ENCODE measurements around the gene URAD. TPM values are rescaled to one million over a fixed set of nuclear protein-coding genes. Genes with fewer than 3 reads are reported as not detected.

The URAD gene
- total RNA-seq, 4 donors from 2014 or later = not detected

DNA sequence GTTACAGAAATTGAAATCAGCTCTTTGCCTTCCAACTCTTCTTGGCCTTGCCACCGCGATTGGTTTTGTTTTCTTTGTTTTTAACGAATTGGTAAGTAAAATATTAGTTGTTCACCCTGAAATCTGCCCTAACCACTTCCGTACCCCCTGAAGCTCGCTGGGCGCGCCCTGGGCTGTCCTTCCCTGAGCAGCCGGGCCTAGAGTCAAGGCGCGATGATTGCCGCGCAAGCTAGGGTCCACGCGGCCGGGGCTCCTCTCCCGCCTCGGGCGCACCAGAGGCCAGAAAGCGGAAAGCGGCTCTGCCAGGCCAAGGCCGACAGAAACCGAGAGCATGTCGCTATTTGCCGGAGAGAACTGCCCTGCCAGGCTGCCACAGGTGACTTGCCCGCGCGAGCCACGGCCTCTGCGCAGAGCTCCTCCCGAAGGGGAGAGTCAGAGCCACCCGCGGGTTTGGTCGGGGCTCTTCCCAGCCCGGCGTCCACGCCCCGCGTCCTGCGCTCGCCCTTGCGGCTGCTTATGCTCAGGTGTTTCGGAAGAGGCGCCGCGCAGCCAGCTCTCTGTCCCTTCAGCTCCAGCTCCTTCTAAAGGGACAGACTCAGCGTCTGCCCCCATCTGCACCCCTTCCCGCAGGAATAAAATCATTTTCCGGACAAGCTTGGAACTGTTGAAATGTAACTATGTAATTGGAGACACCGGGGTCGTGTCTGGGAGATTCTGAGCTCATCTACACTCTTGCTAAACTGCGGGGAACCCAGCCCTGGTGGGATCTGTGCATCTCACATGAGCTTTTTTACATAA is 12.7 kb downstream of the URAD start:
- DNase-seq (ENCODE audit: extremely low spot score) = no peak
- peaks cover 9 to 42% (median 39%) of the 10 kb centered on the region in 4 donors for H3K4me1 ChIP-seq
- no peak overlapping the region for H3K4me3 ChIP-seq
- WGBS = 3% methylated on average over 33 of the region's 51 CpGs
- intact Hi-C loops (cut with DNase I) = no loop called here
- no peaks in the 10 kb centered on the region for H3K9me3 ChIP-seq
- TF ChIP-seq POLR2A (IDR thresholded peaks at IDR 0.05; ENCODE audit: low read depth) (no peak), POLR2AphosphoS5 (IDR thresholded peaks at IDR 0.05) (no peak), EP300 (IDR thresholded peaks at IDR 0.05) (no peak)
- TF ChIP-seq, protein P1, sequence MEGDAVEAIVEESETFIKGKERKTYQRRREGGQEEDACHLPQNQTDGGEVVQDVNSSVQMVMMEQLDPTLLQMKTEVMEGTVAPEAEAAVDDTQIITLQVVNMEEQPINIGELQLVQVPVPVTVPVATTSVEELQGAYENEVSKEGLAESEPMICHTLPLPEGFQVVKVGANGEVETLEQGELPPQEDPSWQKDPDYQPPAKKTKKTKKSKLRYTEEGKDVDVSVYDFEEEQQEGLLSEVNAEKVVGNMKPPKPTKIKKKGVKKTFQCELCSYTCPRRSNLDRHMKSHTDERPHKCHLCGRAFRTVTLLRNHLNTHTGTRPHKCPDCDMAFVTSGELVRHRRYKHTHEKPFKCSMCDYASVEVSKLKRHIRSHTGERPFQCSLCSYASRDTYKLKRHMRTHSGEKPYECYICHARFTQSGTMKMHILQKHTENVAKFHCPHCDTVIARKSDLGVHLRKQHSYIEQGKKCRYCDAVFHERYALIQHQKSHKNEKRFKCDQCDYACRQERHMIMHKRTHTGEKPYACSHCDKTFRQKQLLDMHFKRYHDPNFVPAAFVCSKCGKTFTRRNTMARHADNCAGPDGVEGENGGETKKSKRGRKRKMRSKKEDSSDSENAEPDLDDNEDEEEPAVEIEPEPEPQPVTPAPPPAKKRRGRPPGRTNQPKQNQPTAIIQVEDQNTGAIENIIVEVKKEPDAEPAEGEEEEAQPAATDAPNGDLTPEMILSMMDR (IDR thresholded peaks at IDR 0.05) = no peak
- H3K27ac ChIP-seq (replicated peaks in 1 of 4) = no peak overlapping the region
- peaks cover 0 to 100% (median 62%) of the 10 kb centered on the region in 4 donors for H3K27me3 ChIP-seq
- H3K36me3 ChIP-seq = no peaks in the 10 kb centered on the region

DNA sequence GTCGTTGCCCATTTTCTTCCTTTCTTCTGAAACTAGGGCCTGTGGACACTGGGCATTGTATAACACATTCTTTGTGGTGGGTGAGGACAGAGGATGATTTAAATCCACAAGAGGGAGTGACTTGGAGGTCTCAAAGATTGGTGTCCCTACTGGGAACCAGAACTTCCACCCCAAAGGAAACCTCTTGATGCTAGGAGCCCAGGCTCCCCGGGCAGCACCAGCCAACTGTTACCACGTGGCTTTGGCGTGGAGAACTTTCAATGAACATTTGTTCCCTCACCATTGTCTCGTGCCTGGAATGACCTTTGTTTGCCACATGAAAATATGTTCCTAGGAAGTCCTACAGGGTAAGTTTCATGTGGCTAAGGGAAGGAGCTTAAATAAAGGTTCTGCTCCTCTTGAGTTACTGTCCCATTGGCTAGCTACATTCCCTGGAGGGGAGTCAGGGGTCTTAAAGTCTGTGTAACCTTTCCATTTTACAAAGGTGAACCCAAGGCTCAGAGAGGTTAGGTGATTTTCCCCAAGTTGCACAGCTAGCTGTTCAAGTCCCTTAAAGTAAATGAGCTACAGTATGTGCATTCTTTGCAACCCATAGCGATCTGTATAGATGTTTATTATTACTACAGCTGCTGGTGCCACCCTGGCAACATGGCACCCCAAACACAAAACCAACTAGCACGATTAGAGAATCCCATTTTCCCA is 14.4 kb downstream of the URAD start:
- peaks cover 6 to 35% (median 28%) of the 10 kb centered on the region in 4 donors for H3K4me1 ChIP-seq
- intact Hi-C loops (cut with DNase I) = no loop called here
- no peaks in the 10 kb centered on the region for H3K9me3 ChIP-seq
- 15% methylated on average over 7 of the region's 7 CpGs for WGBS
- H3K27me3 ChIP-seq = peaks cover 0 to 100% (median 60%) of the 10 kb centered on the region in 4 donors
- H3K4me3 ChIP-seq = no peak overlapping the region
- H3K27ac ChIP-seq (replicated peaks in 1 of 4) = no peak overlapping the region
- H3K36me3 ChIP-seq = no peaks in the 10 kb centered on the region
- TF ChIP-seq POLR2A (IDR thresholded peaks at IDR 0.05; ENCODE audit: low read depth) (no peak), EP300 (IDR thresholded peaks at IDR 0.05) (no peak), POLR2AphosphoS5 (IDR thresholded peaks at IDR 0.05) (no peak)
- TF ChIP-seq, protein P1 (IDR thresholded peaks at IDR 0.05) = no peak
- DNase-seq (ENCODE audit: extremely low spot score) = peak; percentile 53

DNA sequence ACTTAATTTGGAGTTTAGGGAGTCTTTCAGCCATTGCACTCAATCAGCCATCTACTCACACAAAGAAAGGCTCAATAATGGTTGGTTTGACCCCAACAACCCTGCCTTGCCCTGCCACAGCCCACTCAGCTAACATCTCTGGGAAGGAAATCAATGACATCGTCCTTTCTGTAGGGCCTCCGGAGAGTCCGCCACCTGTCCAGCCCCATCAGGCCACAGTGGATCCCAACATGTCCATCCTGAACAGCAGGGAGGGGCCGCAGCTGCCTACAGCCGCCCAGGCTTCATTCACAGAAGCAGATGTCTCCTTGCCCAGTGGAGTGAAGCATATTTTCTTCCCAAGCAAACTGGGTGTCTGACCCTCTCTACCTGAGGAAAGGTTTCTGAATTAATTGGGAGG is 15.2 kb downstream of the URAD start:
- TF ChIP-seq, protein P1 (IDR thresholded peaks at IDR 0.05) = no peak
- TF ChIP-seq POLR2A (IDR thresholded peaks at IDR 0.05; ENCODE audit: low read depth) = no peak
- TF ChIP-seq POLR2AphosphoS5 (IDR thresholded peaks at IDR 0.05) = no peak
- no peak for TF ChIP-seq EP300 (IDR thresholded peaks at IDR 0.05)
- Histone ChIP-seq H3K4me3 (no peak overlapping the region), H3K27ac (replicated peaks in 1 of 4) (no peak overlapping the region), H3K4me1 (peaks cover 11 to 35% (median 28%) of the 10 kb centered on the region in 4 donors), H3K9me3 (no peaks in the 10 kb centered on the region), H3K36me3 (no peaks in the 10 kb centered on the region), H3K27me3 (peaks cover 0 to 100% (median 62%) of the 10 kb centered on the region in 4 donors)
- 50% methylated on average over 2 of the region's 5 CpGs for WGBS
- intact Hi-C loops (cut with DNase I) = no loop called here
- DNase-seq (ENCODE audit: extremely low spot score) = no peak

DNA sequence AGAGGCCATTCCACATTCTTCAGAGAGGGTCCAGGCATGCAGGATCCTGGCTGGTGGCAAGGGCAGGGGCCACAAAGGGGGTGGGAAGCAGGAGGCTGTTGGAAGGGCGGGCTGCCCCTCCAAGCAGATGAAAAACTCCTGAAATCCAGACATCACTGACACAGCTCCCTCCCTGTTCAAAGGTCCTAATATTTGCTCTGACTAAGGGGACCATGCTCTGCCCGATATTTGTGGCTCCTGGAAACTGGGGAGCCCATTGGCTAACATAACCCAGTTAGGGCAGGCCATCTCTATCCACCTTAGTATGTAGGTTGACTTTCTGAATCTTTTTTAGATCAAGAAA is 16.0 kb downstream of the URAD start:
- intact Hi-C loops (cut with DNase I) = no loop called here
- TF ChIP-seq, protein P1 (IDR thresholded peaks at IDR 0.05) = no peak
- no peak for TF ChIP-seq EP300 (IDR thresholded peaks at IDR 0.05)
- TF ChIP-seq POLR2A (IDR thresholded peaks at IDR 0.05; ENCODE audit: low read depth) = no peak
- no peak for TF ChIP-seq POLR2AphosphoS5 (IDR thresholded peaks at IDR 0.05)
- H3K4me3 ChIP-seq = no peak overlapping the region

More for the DNA sequence above, 16.0 kb downstream of the URAD start:
- peaks cover 10 to 35% (median 29%) of the 10 kb centered on the region in 4 donors for H3K4me1 ChIP-seq
- H3K9me3 ChIP-seq = no peaks in the 10 kb centered on the region
- no peak for DNase-seq (ENCODE audit: extremely low spot score)
- H3K36me3 ChIP-seq = no peaks in the 10 kb centered on the region
- WGBS = 73% methylated on average over 2 of the region's 2 CpGs
- peaks cover 0 to 100% (median 62%) of the 10 kb centered on the region in 4 donors for H3K27me3 ChIP-seq
- no peak overlapping the region for H3K27ac ChIP-seq (replicated peaks in 1 of 4)
